ENCODE data around the gene HTT. TPM values are rescaled to one million over a fixed set of nuclear protein-coding genes. Genes with fewer than 3 reads are reported as not detected.

Gene HTT
- total and polyA plus RNA-seq, 2 of the 13 experiments (the other 11 are each of a cell fraction or from before 2014, with no cell fraction given) = 17.5 to 19.5 TPM

DNA sequence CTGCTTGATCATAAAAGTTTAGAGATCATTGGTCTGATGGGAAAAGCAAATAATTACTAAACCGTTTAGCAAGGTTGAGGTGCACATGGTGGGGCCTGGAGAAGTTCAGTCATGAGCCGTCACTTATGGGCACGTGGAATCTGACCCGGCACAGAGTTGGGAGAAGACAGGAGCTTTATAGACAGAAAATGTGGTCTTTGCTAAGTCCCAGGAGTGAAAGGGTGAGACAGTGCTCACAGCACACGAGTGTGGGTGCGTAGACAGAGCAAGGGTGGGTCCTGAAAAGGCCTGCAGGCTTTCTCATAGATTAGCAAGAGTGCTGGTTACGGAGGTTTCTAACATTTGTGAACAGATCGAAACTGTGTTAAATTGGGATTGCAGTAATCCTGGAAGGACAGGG, 43.8 kb downstream of the HTT start:
- in situ Hi-C loops (cut with HindIII; ENCODE audit: extremely low pct_ligation_motif_present, low pct_unique_long_range_greater_than_20kb) = no loop called here
- Histone ChIP-seq H2AFZ (ENCODE audit: low read length) (no peak overlapping the region), H3K27ac (ENCODE audit: extremely low read length, insufficient read depth, low read length) (no peak overlapping the region), H3K27me3 (ENCODE audit: control insufficient read depth in 1 of 2, insufficient read depth in 2 of 2, low read length in 2 of 2) (no peaks in the 10 kb centered on the region), H4K20me1 (ENCODE audit: insufficient read depth, low read length) (no peaks in the 10 kb centered on the region), H3K4me3 (replicated peaks in 1 of 3; ENCODE audit: insufficient read depth in 1 of 3, low read depth in 2 of 3, low read length in 3 of 3) (no peak overlapping the region), H3K9me3 (ENCODE audit: low read length) (no peaks in the 10 kb centered on the region), H3K79me2 (ENCODE audit: insufficient read depth, low read length) (no peaks in the 10 kb centered on the region), H3K4me2 (ENCODE audit: low read depth, low read length) (no peak overlapping the region), H3K4me1 (ENCODE audit: insufficient read depth, low read length) (no peaks in the 10 kb centered on the region), H3K9ac (ENCODE audit: insufficient read depth, low read depth, low read length) (no peak overlapping the region), H3K36me3 (replicated peaks in 1 of 2; ENCODE audit: control insufficient read depth in 1 of 2, insufficient read depth in 2 of 2, low read length in 2 of 2) (peaks cover 31 to 75% of the 10 kb centered on the region in 2 experiments)
- no peak for DNase-seq (ENCODE audit: low spot score)
- 95% methylated on average over 8 of the region's 8 CpGs for WGBS (ENCODE audit: low lambda C conversion rate)
- TF ChIP-seq ZNF44 (CRISPR knock-in tag; IDR thresholded peaks at IDR 0.05) (no peak), PTBP1 (IDR thresholded peaks at IDR 0.05; ENCODE audit: low read depth, low read length, poor library complexity, severe bottlenecking) (no peak), ZNF33A (CRISPR knock-in tag; IDR thresholded peaks at IDR 0.05; ENCODE audit: borderline replicate concordance) (no peak), NFRKB (IDR thresholded peaks at IDR 0.05) (no peak), TBX2 (CRISPR knock-in tag; IDR thresholded peaks at IDR 0.05; ENCODE audit: borderline replicate concordance) (no peak), ZNF879 (CRISPR knock-in tag; IDR thresholded peaks at IDR 0.05) (no peak), ARNT2 (CRISPR knock-in tag; IDR thresholded peaks at IDR 0.05; ENCODE audit: low read depth) (no peak), RELA (CRISPR knock-in tag; IDR thresholded peaks at IDR 0.05) (no peak), NFATC3 (CRISPR knock-in tag; IDR thresholded peaks at IDR 0.05) (no peak), PPARG (CRISPR knock-in tag; conservative IDR thresholded peaks at IDR 0.05) (no peak)
- TF ChIP-seq, protein P1, sequence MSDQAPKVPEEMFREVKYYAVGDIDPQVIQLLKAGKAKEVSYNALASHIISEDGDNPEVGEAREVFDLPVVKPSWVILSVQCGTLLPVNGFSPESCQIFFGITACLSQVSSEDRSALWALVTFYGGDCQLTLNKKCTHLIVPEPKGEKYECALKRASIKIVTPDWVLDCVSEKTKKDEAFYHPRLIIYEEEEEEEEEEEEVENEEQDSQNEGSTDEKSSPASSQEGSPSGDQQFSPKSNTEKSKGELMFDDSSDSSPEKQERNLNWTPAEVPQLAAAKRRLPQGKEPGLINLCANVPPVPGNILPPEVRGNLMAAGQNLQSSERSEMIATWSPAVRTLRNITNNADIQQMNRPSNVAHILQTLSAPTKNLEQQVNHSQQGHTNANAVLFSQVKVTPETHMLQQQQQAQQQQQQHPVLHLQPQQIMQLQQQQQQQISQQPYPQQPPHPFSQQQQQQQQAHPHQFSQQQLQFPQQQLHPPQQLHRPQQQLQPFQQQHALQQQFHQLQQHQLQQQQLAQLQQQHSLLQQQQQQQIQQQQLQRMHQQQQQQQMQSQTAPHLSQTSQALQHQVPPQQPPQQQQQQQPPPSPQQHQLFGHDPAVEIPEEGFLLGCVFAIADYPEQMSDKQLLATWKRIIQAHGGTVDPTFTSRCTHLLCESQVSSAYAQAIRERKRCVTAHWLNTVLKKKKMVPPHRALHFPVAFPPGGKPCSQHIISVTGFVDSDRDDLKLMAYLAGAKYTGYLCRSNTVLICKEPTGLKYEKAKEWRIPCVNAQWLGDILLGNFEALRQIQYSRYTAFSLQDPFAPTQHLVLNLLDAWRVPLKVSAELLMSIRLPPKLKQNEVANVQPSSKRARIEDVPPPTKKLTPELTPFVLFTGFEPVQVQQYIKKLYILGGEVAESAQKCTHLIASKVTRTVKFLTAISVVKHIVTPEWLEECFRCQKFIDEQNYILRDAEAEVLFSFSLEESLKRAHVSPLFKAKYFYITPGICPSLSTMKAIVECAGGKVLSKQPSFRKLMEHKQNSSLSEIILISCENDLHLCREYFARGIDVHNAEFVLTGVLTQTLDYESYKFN (CRISPR knock-in tag; conservative IDR thresholded peaks at IDR 0.05) = no peak
- TF ChIP-seq, protein P2, sequence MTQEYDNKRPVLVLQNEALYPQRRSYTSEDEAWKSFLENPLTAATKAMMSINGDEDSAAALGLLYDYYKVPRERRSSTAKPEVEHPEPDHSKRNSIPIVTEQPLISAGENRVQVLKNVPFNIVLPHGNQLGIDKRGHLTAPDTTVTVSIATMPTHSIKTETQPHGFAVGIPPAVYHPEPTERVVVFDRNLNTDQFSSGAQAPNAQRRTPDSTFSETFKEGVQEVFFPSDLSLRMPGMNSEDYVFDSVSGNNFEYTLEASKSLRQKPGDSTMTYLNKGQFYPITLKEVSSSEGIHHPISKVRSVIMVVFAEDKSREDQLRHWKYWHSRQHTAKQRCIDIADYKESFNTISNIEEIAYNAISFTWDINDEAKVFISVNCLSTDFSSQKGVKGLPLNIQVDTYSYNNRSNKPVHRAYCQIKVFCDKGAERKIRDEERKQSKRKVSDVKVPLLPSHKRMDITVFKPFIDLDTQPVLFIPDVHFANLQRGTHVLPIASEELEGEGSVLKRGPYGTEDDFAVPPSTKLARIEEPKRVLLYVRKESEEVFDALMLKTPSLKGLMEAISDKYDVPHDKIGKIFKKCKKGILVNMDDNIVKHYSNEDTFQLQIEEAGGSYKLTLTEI (CRISPR knock-in tag; conservative IDR thresholded peaks at IDR 0.05) = no peak
- FAIRE-seq = no peak
- ATAC-seq = no peak
- ChIA-PET CTCF (ENCODE audit: low intra/inter-chr PET ratio, low total read pairs) (no interaction called here), POLR2A (no interaction called here)
- intact Hi-C loops (cut with micrococcal nuclease; ENCODE audit: unreplicated experiment) = no loop called here
- no TSS peak for BruUV-seq (replicated peaks)

Data from HepG2 (cell line).